Measurements from ENCODE around the gene MARF1. TPM values are rescaled to one million over a fixed set of nuclear protein-coding genes. Genes with fewer than 3 reads are reported as not detected.
"Not testable (repeated sequence)": the region's sequence is repeated elsewhere in the genome, so short reads cannot be mapped to it uniquely, and the experiment has no call there.

Gene MARF1
- total RNA-seq, 1 donor from 2014 or later: 46.0 TPM

DNA sequence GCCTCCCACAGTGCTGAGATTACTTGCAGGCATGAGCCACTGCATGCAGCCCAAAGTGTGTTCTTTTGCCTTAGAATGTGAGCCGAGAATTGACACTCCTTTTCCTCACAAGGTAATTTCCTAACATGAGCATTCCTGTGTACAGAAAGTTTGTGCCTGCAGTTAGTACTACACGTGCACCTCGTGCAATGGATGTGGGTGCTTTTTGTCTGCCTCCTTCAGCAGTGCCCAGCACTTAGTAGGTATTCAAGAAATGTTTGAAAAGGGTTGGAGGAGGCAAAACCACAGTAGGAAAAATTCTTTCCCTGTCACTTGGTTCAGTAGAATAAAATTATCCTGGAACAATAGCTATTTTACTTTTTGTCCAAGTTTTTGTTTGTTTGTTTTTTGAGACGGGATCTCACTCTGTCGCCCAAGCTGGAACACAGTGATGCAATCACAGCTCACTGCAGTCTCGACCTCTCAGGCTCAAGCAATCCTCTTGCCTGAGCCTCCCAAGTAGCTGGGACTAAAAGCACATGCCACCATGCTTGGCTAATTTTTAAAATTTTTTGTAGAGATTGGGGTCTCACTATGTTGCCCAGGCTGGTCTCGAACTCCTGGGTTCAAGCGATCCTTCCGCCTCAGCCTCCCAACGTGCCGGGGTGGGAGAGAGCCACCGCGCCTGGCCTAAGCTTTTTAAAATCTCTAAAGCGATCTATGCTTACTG, 9.5 kb upstream of the MARF1 start:
- intact Hi-C loops (cut with micrococcal nuclease): no loop called here
- H3K27ac ChIP-seq (replicated peaks): peak overlapping the region; percentile 53
- peaks cover 57% of the 10 kb centered on the region for H3K4me1 ChIP-seq

DNA sequence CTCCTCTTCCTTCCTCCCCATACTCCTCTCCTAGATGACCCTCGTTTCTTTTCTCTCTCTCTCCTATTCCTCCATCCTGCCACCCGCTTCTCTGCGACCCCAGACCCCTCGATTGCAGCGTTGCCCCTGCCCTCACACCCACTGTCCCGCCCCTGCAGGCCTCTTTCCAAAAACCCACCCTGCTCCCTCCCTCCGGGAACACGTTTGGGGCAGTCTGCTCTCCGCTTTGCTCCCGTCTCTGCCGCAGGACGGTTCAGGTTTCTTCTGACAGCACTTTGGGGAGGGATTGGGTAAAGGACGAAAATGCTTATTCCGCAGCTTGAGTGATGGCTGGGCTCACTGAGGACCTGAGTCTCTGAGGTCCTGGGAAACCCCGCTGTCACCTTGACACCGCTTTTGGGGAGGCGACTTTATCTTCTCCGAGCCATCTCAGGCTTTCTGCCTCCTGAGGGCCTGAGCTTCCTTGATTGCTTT, 7.8 kb upstream of the MARF1 start:
- TF ChIP-seq, protein P1, sequence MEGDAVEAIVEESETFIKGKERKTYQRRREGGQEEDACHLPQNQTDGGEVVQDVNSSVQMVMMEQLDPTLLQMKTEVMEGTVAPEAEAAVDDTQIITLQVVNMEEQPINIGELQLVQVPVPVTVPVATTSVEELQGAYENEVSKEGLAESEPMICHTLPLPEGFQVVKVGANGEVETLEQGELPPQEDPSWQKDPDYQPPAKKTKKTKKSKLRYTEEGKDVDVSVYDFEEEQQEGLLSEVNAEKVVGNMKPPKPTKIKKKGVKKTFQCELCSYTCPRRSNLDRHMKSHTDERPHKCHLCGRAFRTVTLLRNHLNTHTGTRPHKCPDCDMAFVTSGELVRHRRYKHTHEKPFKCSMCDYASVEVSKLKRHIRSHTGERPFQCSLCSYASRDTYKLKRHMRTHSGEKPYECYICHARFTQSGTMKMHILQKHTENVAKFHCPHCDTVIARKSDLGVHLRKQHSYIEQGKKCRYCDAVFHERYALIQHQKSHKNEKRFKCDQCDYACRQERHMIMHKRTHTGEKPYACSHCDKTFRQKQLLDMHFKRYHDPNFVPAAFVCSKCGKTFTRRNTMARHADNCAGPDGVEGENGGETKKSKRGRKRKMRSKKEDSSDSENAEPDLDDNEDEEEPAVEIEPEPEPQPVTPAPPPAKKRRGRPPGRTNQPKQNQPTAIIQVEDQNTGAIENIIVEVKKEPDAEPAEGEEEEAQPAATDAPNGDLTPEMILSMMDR (IDR thresholded peaks at IDR 0.05; ENCODE audit: borderline replicate concordance): no peak
- no peaks in the 10 kb centered on the region for H3K27me3 ChIP-seq (ENCODE audit: low read depth)
- peak overlapping the region; percentile 95 for H3K27ac ChIP-seq (replicated peaks)
- intact Hi-C loops (cut with micrococcal nuclease): no loop called here
- H3K9me3 ChIP-seq (replicated peaks): no peaks in the 10 kb centered on the region
- H3K4me1 ChIP-seq: peaks cover 57% of the 10 kb centered on the region
- H3K4me3 ChIP-seq: peak overlapping the region; percentile 80
- H3K36me3 ChIP-seq: peaks cover 11% of the 10 kb centered on the region
- no peak for DNase-seq

More for the DNA sequence above, 9.5 kb upstream of the MARF1 start:
- peaks cover 11% of the 10 kb centered on the region for H3K36me3 ChIP-seq
- no peak overlapping the region for H3K4me3 ChIP-seq
- no peaks in the 10 kb centered on the region for H3K9me3 ChIP-seq (replicated peaks)
- TF ChIP-seq, protein P1 (IDR thresholded peaks at IDR 0.05; ENCODE audit: borderline replicate concordance): no peak
- H3K27me3 ChIP-seq (ENCODE audit: low read depth): no peaks in the 10 kb centered on the region
- no peak for DNase-seq

- Histone ChIP-seq H3K27me3 (ENCODE audit: low read depth) (no peaks in the 10 kb centered on the region), H3K36me3 (peaks cover 11% of the 10 kb centered on the region), H3K4me1 (peaks cover 56% of the 10 kb centered on the region), H3K9me3 (replicated peaks) (no peaks in the 10 kb centered on the region), H3K27ac (replicated peaks) (peak within 1 kb of the TSS; percentile 95), H3K4me3 (peak within 1 kb of the TSS; percentile 80)
- peak; percentile 94 for DNase-seq
- intact Hi-C loops (cut with micrococcal nuclease): no loop called here
- TF ChIP-seq, protein P1 (IDR thresholded peaks at IDR 0.05; ENCODE audit: borderline replicate concordance): no peak
Measured at GRCh38 chr16:15650019-15650697, 7.2 kb upstream of the MARF1 start, which contains the start of gene NDE1. Gene NDE1 (plus strand): TSS chr16:15650245. CDS start chr16:15664779, 14,534 bp downstream.

- peaks cover 53% of the 10 kb centered on the region for H3K4me1 ChIP-seq
- H3K36me3 ChIP-seq: peaks cover 11% of the 10 kb centered on the region
- H3K27ac ChIP-seq (replicated peaks): peak overlapping the region; percentile 95
- no peaks in the 10 kb centered on the region for H3K27me3 ChIP-seq (ENCODE audit: low read depth)
- no peaks in the 10 kb centered on the region for H3K9me3 ChIP-seq (replicated peaks)
- peak overlapping the region; percentile 80 for H3K4me3 ChIP-seq
- TF ChIP-seq, protein P1 (IDR thresholded peaks at IDR 0.05; ENCODE audit: borderline replicate concordance): no peak
- no peak for DNase-seq
- intact Hi-C loops (cut with micrococcal nuclease): loop anchor here (10.0 kb wide), 1 partner anchor 55 kb away; no protein-coding TSS in a partner anchor
Measured at GRCh38 chr16:15649727-15650018, 6.7 kb upstream of the MARF1 start.

GRCh38 chr16:15649311-15649710, 6.4 kb upstream of the MARF1 start:
- peaks cover 49% of the 10 kb centered on the region for H3K4me1 ChIP-seq
- not testable (repeated sequence) for H3K27me3 ChIP-seq (ENCODE audit: low read depth); DNase-seq; H3K9me3 ChIP-seq (replicated peaks)
- H3K36me3 ChIP-seq: peaks cover 11% of the 10 kb centered on the region
- intact Hi-C loops (cut with micrococcal nuclease): loop anchor here (10.0 kb wide), 1 partner anchor 55 kb away; no protein-coding TSS in a partner anchor
- peak overlapping the region; percentile 80 for H3K4me3 ChIP-seq
- peak overlapping the region; percentile 95 for H3K27ac ChIP-seq (replicated peaks)

All from left ventricle myocardium inferior (tissue), 1 donor.